GM23338 (cell line): ENCODE results near the gene RAB31.

Experiments
- CREB1 ChIP-seq: fragments of 250-450 bp; sonication (Bioruptor Pico); IDR thresholded peaks from 2 replicates; pipeline ENCODE4 v1.5.0; 2020; ENCODE audit warnings: low read depth, mild to moderate bottlenecking, moderate library complexity
- CTCF ChIP-seq, 2 experiments: fragments of 200-600 bp in 1 of 2; sonication (generic) in 1 of 2; conservative IDR thresholded peaks; 2 replicates each; pipeline versions ENCODE4 v1.5.1 to v1.6.1; 2016 to 2017; ENCODE audit warnings: antibody characterized with exemption in 2 of 2, low read depth in 2 of 2, mild to moderate bottlenecking in 2 of 2, moderate library complexity in 1 of 2
- ETS1 ChIP-seq: IDR thresholded peaks from 2 replicates; pipeline ENCODE4 v1.6.1; 2016; ENCODE audit warnings: antibody characterized with exemption
- EZH2 ChIP-seq: fragments of 200-600 bp; sonication (generic); IDR thresholded peaks from one replicate; pipeline ENCODE4 v1.8.0; 2017; ENCODE audit warnings: antibody characterized with exemption, mild to moderate bottlenecking, low read depth; ENCODE audit not compliant: unreplicated experiment
- EZH2phosphoT487 ChIP-seq: fragments of 200-600 bp; sonication (generic); IDR thresholded peaks from one replicate; pipeline ENCODE4 v1.8.1; 2018; ENCODE audit warnings: antibody characterized with exemption; ENCODE audit not compliant: unreplicated experiment
- JUNB ChIP-seq: IDR thresholded peaks from one replicate; pipeline ENCODE4 v1.6.1; 2016; ENCODE audit warnings: antibody characterized with exemption; ENCODE audit not compliant: unreplicated experiment
- POLR2AphosphoS5 ChIP-seq: IDR thresholded peaks from 2 replicates; pipeline ENCODE4 v1.6.1; 2016; ENCODE audit warnings: antibody characterized with exemption, low read depth
- REST ChIP-seq: IDR thresholded peaks from one replicate; pipeline ENCODE4 v1.6.1; 2018; ENCODE audit warnings: antibody characterized with exemption; ENCODE audit not compliant: unreplicated experiment
- STAT1 ChIP-seq: IDR thresholded peaks from one replicate; pipeline ENCODE4 v1.6.1; 2016; ENCODE audit warnings: antibody characterized with exemption; ENCODE audit not compliant: unreplicated experiment
- ZNF114 ChIP-seq: fragments of 250-450 bp; sonication (Bioruptor Pico); IDR thresholded peaks from 2 replicates; pipeline ENCODE4 v1.5.0; 2020; ENCODE audit warnings: mild to moderate bottlenecking, moderate library complexity
- ZNF331 ChIP-seq: fragments of 250-450 bp; sonication (Bioruptor Pico); IDR thresholded peaks from 2 replicates; pipeline ENCODE4 v1.5.0; 2020; ENCODE audit warnings: low read depth, mild to moderate bottlenecking, moderate library complexity
- ZNF462 ChIP-seq: fragments of 250-450 bp; sonication (Bioruptor Pico); IDR thresholded peaks from 2 replicates; pipeline ENCODE4 v1.5.0; 2020; ENCODE audit warnings: mild to moderate bottlenecking, moderate library complexity

GRCh38 chr18:9709304-9709877, 1.3 kb downstream of the RAB31 start:
- TF ChIP-seq CTCF (conservative IDR thresholded peaks at IDR 0.05; ENCODE audit: low read depth in 2 of 2), result no peak
- TF ChIP-seq EZH2phosphoT487, result no peak
- TF ChIP-seq STAT1, result no peak
- no peak for TF ChIP-seq EZH2
- no peak for TF ChIP-seq POLR2AphosphoS5
- TF ChIP-seq REST, result no peak
- TF ChIP-seq CREB1 (CRISPR knock-in tag), result no peak
- no peak for TF ChIP-seq JUNB
- no peak for TF ChIP-seq ETS1
- no peak for TF ChIP-seq ZNF114
- TF ChIP-seq ZNF331, result no peak
- TF ChIP-seq ZNF462, result no peak
